NCI-H1930 (cell line): ENCODE measurements around the gene FBXW12.

ENCODE experiments used
- DNase-seq, 2 experiments: peaks; one replicate each; lab custom pipeline; 2025; lab: John Stamatoyannopoulos, UW

Gene FBXW12

GRCh38 chr3:48422272-48422671, 50.3 kb downstream of the FBXW12 start:
- no peak for DNase-seq

GRCh38 chr3:48422681-48423080, 50.7 kb downstream of the FBXW12 start:
- no peak for DNase-seq

GRCh38 chr3:48423241-48423882, 51.3 kb downstream of the FBXW12 start:
- no peak for DNase-seq

GRCh38 chr3:48423883-48424695, 52.1 kb downstream of the FBXW12 start:
- no peak for DNase-seq

- DNase-seq, result no peak
Measured at GRCh38 chr3:48425281-48425812, 53.3 kb downstream of the FBXW12 start.

GRCh38 chr3:48426401-48426909, 54.4 kb downstream of the FBXW12 start:
- DNase-seq, result no peak

GRCh38 chr3:48426944-48427629, 55.1 kb downstream of the FBXW12 start:
- no peak for DNase-seq

GRCh38 chr3:48427630-48427962, 55.6 kb downstream of the FBXW12 start:
- no peak for DNase-seq

- DNase-seq, result no peak
Measured at GRCh38 chr3:48428088-48428571, 56.1 kb downstream of the FBXW12 start.

GRCh38 chr3:48428572-48429316, 56.7 kb downstream of the FBXW12 start:
- DNase-seq, result no peak

- DNase-seq, result peak; percentile 40 to 45
Measured at GRCh38 chr3:48429317-48429959, 57.4 kb downstream of the FBXW12 start.

- DNase-seq, result peak; percentile 50 to 52
Measured at GRCh38 chr3:48429960-48430707, 58.1 kb downstream of the FBXW12 start, which contains the start of gene PLXNB1. Gene PLXNB1 (minus strand): TSS chr3:48430086. CDS start chr3:48424611, 5,475 bp downstream.

GRCh38 chr3:48430708-48431101, 58.7 kb downstream of the FBXW12 start:
- DNase-seq, result no peak

GRCh38 chr3:48431224-48432029, 59.4 kb downstream of the FBXW12 start:
- no peak for DNase-seq

GRCh38 chr3:48432411-48433371, 60.7 kb downstream of the FBXW12 start:
- no peak for DNase-seq

GRCh38 chr3:48433472-48434118, 61.6 kb downstream of the FBXW12 start:
- DNase-seq, result no peak

- no peak for DNase-seq
Measured at GRCh38 chr3:48434591-48435222, 62.7 kb downstream of the FBXW12 start.
